Gastroesophageal sphincter (tissue), 3 donors: ENCODE data around the gene CEACAM20.

ENCODE experiments used
- EP300 ChIP-seq: sonication (generic); formaldehyde crosslinking; IDR thresholded peaks from one replicate; pipeline ENCODE4 v1.6.1; 2017; ENCODE audit warnings: antibody characterized with exemption, mild to moderate bottlenecking
- POLR2A ChIP-seq, 2 donors: fragments of 450-650 bp; IDR thresholded peaks; one replicate each; pipeline ENCODE4 v1.6.1; 2017; ENCODE audit warnings: antibody characterized with exemption in 2 of 2, mild to moderate bottlenecking in 2 of 2, moderate library complexity in 1 of 2
- POLR2AphosphoS5 ChIP-seq: sonication (generic); formaldehyde crosslinking; IDR thresholded peaks from one replicate; pipeline ENCODE4 v1.6.1; 2017; ENCODE audit warnings: antibody characterized with exemption
- TF ChIP-seq, protein P1 (sequence below), 4 experiments: fragments of 200-600 bp in 2 of 4; fragments of 450-650 bp in 2 of 4; sonication (generic) in 1 of 4; IDR thresholded peaks; one replicate each; pipeline ENCODE4 v1.5.1; 2017 to 2019; ENCODE audit warnings: antibody characterized with exemption in 4 of 4, mild to moderate bottlenecking in 2 of 4, moderate library complexity in 2 of 4

DNA sequence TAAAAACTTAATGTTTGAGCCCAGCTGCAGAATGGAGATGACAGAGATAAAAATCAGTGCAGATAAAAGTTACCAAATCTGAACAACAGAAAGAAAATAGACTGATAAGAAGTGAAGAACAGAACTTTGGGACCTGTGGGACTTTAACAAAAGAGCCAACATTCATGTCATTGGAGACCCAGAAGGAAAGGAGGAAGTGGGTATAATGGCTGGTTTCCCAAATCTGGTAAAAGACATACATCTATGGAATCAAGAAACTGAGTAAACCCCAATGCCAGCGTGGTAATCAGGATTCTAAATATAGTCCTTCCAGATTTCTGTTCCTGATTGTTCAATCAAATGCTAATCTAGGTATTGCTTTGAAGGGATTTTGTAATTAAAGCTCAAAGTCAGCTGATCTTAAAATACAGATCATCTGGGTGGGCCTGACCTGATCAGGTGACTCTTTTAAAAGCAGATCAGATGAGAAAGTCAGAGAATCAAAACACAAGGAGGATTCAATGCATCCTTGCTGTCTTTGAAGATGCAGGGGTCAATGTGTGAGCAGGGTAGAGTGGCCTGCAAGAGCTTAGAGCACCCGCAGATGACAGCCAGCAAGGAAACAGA, 25.3 kb upstream of the CEACAM20 start:
- TF ChIP-seq POLR2A (IDR thresholded peaks at IDR 0.05) (no peak), EP300 (no peak), POLR2AphosphoS5 (no peak)
- TF ChIP-seq, protein P1, sequence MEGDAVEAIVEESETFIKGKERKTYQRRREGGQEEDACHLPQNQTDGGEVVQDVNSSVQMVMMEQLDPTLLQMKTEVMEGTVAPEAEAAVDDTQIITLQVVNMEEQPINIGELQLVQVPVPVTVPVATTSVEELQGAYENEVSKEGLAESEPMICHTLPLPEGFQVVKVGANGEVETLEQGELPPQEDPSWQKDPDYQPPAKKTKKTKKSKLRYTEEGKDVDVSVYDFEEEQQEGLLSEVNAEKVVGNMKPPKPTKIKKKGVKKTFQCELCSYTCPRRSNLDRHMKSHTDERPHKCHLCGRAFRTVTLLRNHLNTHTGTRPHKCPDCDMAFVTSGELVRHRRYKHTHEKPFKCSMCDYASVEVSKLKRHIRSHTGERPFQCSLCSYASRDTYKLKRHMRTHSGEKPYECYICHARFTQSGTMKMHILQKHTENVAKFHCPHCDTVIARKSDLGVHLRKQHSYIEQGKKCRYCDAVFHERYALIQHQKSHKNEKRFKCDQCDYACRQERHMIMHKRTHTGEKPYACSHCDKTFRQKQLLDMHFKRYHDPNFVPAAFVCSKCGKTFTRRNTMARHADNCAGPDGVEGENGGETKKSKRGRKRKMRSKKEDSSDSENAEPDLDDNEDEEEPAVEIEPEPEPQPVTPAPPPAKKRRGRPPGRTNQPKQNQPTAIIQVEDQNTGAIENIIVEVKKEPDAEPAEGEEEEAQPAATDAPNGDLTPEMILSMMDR (IDR thresholded peaks at IDR 0.05), result no peak
